ENCODE measurements around the gene FAM20B. TPM values are rescaled to one million over a fixed set of nuclear protein-coding genes. Genes with fewer than 3 reads are reported as not detected.
A peak's percentile ranks its signal among the peaks of the same experiment; 100 is the strongest.

Gene FAM20B
- total and polyA plus RNA-seq, 2 of the 13 experiments (the other 11 are each of a cell fraction or from before 2014, with no cell fraction given), result 13.8 to 26.9 TPM

DNA sequence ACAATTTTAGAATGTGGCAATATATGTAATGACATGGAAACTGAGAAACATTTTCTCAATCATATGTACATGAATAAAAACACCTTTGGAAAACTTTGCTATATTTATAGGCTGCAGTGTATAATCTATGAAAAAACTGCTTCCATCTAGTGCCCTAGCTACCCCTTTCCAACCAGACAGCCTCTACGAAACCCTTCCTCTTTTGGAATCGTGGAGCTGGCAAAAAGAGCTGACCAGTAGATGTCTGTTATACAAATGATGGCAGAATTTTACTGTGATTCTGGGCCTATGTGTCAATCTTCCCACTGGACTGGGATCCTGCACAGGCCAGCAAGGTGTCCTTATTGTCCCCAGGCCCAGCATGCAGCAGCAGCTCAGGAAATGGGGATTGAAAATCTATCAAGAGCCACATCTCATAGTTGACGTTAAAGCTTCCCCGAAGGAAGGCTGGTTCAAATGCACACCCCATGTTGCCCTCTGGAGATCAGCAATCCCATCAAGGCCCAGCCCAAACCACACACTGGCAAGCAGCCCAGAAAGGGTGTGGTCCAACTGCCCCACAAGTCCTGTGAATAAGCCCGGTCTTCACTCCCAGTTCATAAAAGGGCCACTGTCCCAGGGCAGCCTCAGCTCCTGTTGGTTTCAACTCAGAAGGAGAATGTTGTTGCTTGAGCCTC is 8.8 kb upstream of the FAM20B start (continued):
- TF ChIP-seq PATZ1 (CRISPR knock-in tag; IDR thresholded peaks at IDR 0.05) (0 out of 2 replicates have a peak, but pooled peaks have one; percentile 42), XRCC5 (optimal IDR thresholded peaks at IDR 0.05; ENCODE audit: low read length) (peak; percentile 30), KDM2A (CRISPR knock-in tag; IDR thresholded peaks at IDR 0.05; ENCODE audit: borderline replicate concordance, low read depth) (no peak; the same call in 1 of the 2 replicates), IKZF5 (CRISPR knock-in tag; IDR thresholded peaks at IDR 0.05) (0 out of 2 replicates have a peak, but pooled peaks have one; percentile 33), SALL1 (CRISPR knock-in tag; IDR thresholded peaks at IDR 0.05) (peak; percentile 35; the same call in 1 of the 2 replicates), FOSL2 (CRISPR knock-in tag; IDR thresholded peaks at IDR 0.05) (peak; percentile 23; the same call in 1 of the 2 replicates), MTA1 (CRISPR knock-in tag; IDR thresholded peaks at IDR 0.05; ENCODE audit: borderline replicate concordance) (no peak), GFI1 (CRISPR knock-in tag; IDR thresholded peaks at IDR 0.05; ENCODE audit: borderline replicate concordance) (no peak), RXRA (CRISPR knock-in tag; IDR thresholded peaks at IDR 0.05) (peak; percentile 39; the same call in 1 of the 2 replicates), FOXP1 (IDR thresholded peaks at IDR 0.05) (no peak), FOXP1 (CRISPR knock-in tag; IDR thresholded peaks at IDR 0.05) (no peak), HNF1A (IDR thresholded peaks at IDR 0.05; ENCODE audit: low read depth) (no peak), HNF1A (CRISPR knock-in tag; IDR thresholded peaks at IDR 0.05; ENCODE audit: borderline replicate concordance) (no peak), CBX5 (CRISPR knock-in tag; IDR thresholded peaks at IDR 0.05; ENCODE audit: borderline replicate concordance) (peak; percentile 20; the same call in 1 of the 2 replicates), DNMT1 (CRISPR knock-in tag; IDR thresholded peaks at IDR 0.05) (no peak), ZNF644 (CRISPR knock-in tag; IDR thresholded peaks at IDR 0.05; ENCODE audit: low read depth) (peak; percentile 49; the same call in 1 of the 2 replicates), MEIS1 (CRISPR knock-in tag; IDR thresholded peaks at IDR 0.05; ENCODE audit: borderline replicate concordance) (no peak), MLLT10 (CRISPR knock-in tag; IDR thresholded peaks at IDR 0.05) (no peak), SAP130 (CRISPR knock-in tag; IDR thresholded peaks at IDR 0.05; ENCODE audit: low read depth) (peak; percentile 32; the same call in 1 of the 2 replicates), ZNF766 (CRISPR knock-in tag; IDR thresholded peaks at IDR 0.05; ENCODE audit: borderline replicate concordance) (no peak), JUN (CRISPR knock-in tag; IDR thresholded peaks at IDR 0.05) (no peak)
- TF ChIP-seq, protein P1, sequence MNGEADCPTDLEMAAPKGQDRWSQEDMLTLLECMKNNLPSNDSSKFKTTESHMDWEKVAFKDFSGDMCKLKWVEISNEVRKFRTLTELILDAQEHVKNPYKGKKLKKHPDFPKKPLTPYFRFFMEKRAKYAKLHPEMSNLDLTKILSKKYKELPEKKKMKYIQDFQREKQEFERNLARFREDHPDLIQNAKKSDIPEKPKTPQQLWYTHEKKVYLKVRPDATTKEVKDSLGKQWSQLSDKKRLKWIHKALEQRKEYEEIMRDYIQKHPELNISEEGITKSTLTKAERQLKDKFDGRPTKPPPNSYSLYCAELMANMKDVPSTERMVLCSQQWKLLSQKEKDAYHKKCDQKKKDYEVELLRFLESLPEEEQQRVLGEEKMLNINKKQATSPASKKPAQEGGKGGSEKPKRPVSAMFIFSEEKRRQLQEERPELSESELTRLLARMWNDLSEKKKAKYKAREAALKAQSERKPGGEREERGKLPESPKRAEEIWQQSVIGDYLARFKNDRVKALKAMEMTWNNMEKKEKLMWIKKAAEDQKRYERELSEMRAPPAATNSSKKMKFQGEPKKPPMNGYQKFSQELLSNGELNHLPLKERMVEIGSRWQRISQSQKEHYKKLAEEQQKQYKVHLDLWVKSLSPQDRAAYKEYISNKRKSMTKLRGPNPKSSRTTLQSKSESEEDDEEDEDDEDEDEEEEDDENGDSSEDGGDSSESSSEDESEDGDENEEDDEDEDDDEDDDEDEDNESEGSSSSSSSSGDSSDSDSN (CRISPR knock-in tag; IDR thresholded peaks at IDR 0.05), result no peak
